HT1080 (cell line): ENCODE results near the gene C5orf34. TPM values are rescaled to one million over a fixed set of nuclear protein-coding genes. Genes with fewer than 3 reads are reported as not detected.

Experiments
- total RNA-seq: library from RNA; depleted of rRNA; stranded (reverse); fragments of >200 nt; shearing (Covaris generic); gene quantifications from 2 replicates; pipeline ENCODE4 v1.2.3, GENCODE V29; 2014; rRNA removed

The C5orf34 gene
- total RNA-seq, 1 experiment from 2014 or later = 20.1 TPM

Other genes with a start within 250 kb of the C5orf34 start
- 71.6 and 114 TPM in 2 replicates for gene HMGCS1, start 201.7 kb downstream of the C5orf34 start, total RNA-seq
- 0.11 TPM in 1 of 2 replicates, not detected in the other for gene CCL28, start 102.8 kb downstream of the C5orf34 start, total RNA-seq
- 15.1 and 17.3 TPM in 2 replicates for gene TMEM267, start 31.3 kb downstream of the C5orf34 start, total RNA-seq
- gene PAIP1, start 41.9 kb upstream of the C5orf34 start, total RNA-seq = 116 and 121 TPM in 2 replicates
- 22.0 and 22.5 TPM in 2 replicates for gene NNT, start 88.0 kb upstream of the C5orf34 start, total RNA-seq